HepG2 (cell line): ENCODE results near the gene PTK7. TPM values are rescaled to one million over a fixed set of nuclear protein-coding genes. Genes with fewer than 3 reads are reported as not detected.

Source experiments
- AHR ChIP-seq: IDR thresholded peaks from 2 replicates; pipeline ENCODE4 v1.6.1; 2018; ENCODE audit warnings: missing genetic modification reagents, missing compliant biosample characterization
- DMTF1 ChIP-seq: sonication (generic); formaldehyde crosslinking; IDR thresholded peaks from 2 replicates; pipeline ENCODE4 v1.4.0; 2020; ENCODE audit warnings: mild to moderate bottlenecking, missing genetic modification reagents
- MLXIP ChIP-seq: sonication (generic); formaldehyde crosslinking; IDR thresholded peaks from 2 replicates; pipeline ENCODE4 v1.9.0; 2021; ENCODE audit warnings: missing genetic modification reagents, borderline replicate concordance
- NFKBIZ ChIP-seq: IDR thresholded peaks from 2 replicates; pipeline ENCODE4 v1.6.1; 2018; ENCODE audit warnings: missing genetic modification reagents, missing compliant biosample characterization
- NONO ChIP-seq, 2 experiments: fragments of 450-650 bp in 1 of 2; sonication (generic) in 1 of 2; formaldehyde crosslinking in 1 of 2; IDR thresholded peaks in 1 of 2; conservative IDR thresholded peaks in 1 of 2; 2 replicates each; pipeline versions ENCODE4 v1.6.1 to v1.8.0; 2017 to 2022; ENCODE audit warnings: mild to moderate bottlenecking in 1 of 2, missing genetic modification reagents in 1 of 2, moderate library complexity in 1 of 2
- NR1H2 ChIP-seq: sonication (generic); formaldehyde crosslinking; IDR thresholded peaks from 2 replicates; pipeline ENCODE4 v1.8.1; 2022; ENCODE audit warnings: low read depth, missing genetic modification reagents, borderline replicate concordance
- PHB2 ChIP-seq: fragments of 450-650 bp; IDR thresholded peaks from 2 replicates; pipeline ENCODE4 v1.6.1; 2018; ENCODE audit not compliant: partially characterized antibody
- PRPF4 ChIP-seq: fragments of 200-400 bp; formaldehyde crosslinking; IDR thresholded peaks from 2 replicates; pipeline ENCODE4 v1.6.1; 2016; ENCODE audit warnings: low read length, low read depth; ENCODE audit not compliant: poor library complexity, severe bottlenecking
- RFX5 ChIP-seq: IDR thresholded peaks from 2 replicates; pipeline ENCODE4 v1.6.1; 2011; ENCODE audit warnings: low read depth, low read length, improper control_type of control experiment
- SP2 ChIP-seq: sonication (generic); formaldehyde crosslinking; IDR thresholded peaks from 2 replicates; pipeline ENCODE4 v1.5.1; 2020; ENCODE audit warnings: mild to moderate bottlenecking, missing genetic modification reagents
- THAP8 ChIP-seq: sonication (generic); formaldehyde crosslinking; IDR thresholded peaks from 2 replicates; pipeline ENCODE4 v1.5.1; 2020; ENCODE audit warnings: missing genetic modification reagents, mild to moderate bottlenecking, borderline replicate concordance
- ZBTB10 ChIP-seq: sonication (generic); formaldehyde crosslinking; IDR thresholded peaks from 2 replicates; pipeline ENCODE4 v1.4.0; 2020; ENCODE audit warnings: missing genetic modification reagents, borderline replicate concordance
- ZBTB42 ChIP-seq: sonication (generic); formaldehyde crosslinking; IDR thresholded peaks from 2 replicates; pipeline ENCODE4 v1.5.0; 2020; ENCODE audit warnings: mild to moderate bottlenecking, missing genetic modification reagents
- ZC3H4 ChIP-seq: sonication (generic); formaldehyde crosslinking; IDR thresholded peaks from 2 replicates; pipeline ENCODE4 v1.4.0; 2020; ENCODE audit warnings: missing genetic modification reagents, borderline replicate concordance
- ZNF770 ChIP-seq: sonication (generic); formaldehyde crosslinking; IDR thresholded peaks from 2 replicates; pipeline ENCODE4 v1.5.0; 2020; ENCODE audit warnings: mild to moderate bottlenecking, missing genetic modification reagents
- polyA plus RNA-seq, 8 experiments: library from polyadenylated mRNA; depleted of rRNA in 3 of 8; stranded (reverse) in 7 of 8; unstranded in 1 of 8; fragments of >200 nt; fragmentation: Illumina TruSeq in 4 of 8; extraction: Trizol in 4 of 8; gene quantifications; 2 replicates each; pipeline versions ENCODE4 v1.2.1 to v1.2.3, GENCODE V29; 2011 to 2016; ENCODE audit warnings: low read depth in 4 of 8, missing spikeins in 1 of 8, mixed read lengths in 1 of 8; ENCODE audit not compliant: insufficient read depth in 1 of 8
- total RNA-seq, 5 experiments: library from RNA; depleted of rRNA; stranded (reverse); fragments of >200 nt; fragmentation: Illumina TruSeq; extraction: Trizol; gene quantifications; 2 replicates each; pipeline ENCODE4 v1.2.3, GENCODE V29; 2016; ENCODE audit warnings: low read depth in 1 of 5

The PTK7 gene
- total and polyA plus RNA-seq, 2 of the 13 experiments (the other 11 are each of a cell fraction or from before 2014, with no cell fraction given) = 98.5 to 99.8 TPM

GRCh38 chr6:43172104-43173007, 96.2 kb downstream of the PTK7 start (continued):
- no peak for TF ChIP-seq MLXIP (CRISPR knock-in tag)
- no peak for TF ChIP-seq ZBTB10 (CRISPR knock-in tag)
- 0 out of 2 replicates have a peak, but pooled peaks have one; percentile 77 for TF ChIP-seq AHR (CRISPR knock-in tag)
- TF ChIP-seq NONO (IDR thresholded peaks at IDR 0.05) = no peak
- TF ChIP-seq NONO (CRISPR knock-in tag; conservative IDR thresholded peaks at IDR 0.05) = no peak
- TF ChIP-seq PRPF4 = no peak
- no peak for TF ChIP-seq RFX5
- TF ChIP-seq THAP8 (CRISPR knock-in tag) = no peak
- TF ChIP-seq PHB2 = no peak
- TF ChIP-seq ZNF770 (CRISPR knock-in tag) = peak; percentile 53; the same call in 1 of the 2 replicates
- 0 out of 2 replicates have a peak, but pooled peaks have one; percentile 59 for TF ChIP-seq NR1H2 (CRISPR knock-in tag)
- TF ChIP-seq DMTF1 (CRISPR knock-in tag) = no peak
- no peak for TF ChIP-seq ZBTB42 (CRISPR knock-in tag)
- peak; percentile 30; the same call in 1 of the 2 replicates for TF ChIP-seq SP2
- TF ChIP-seq ZC3H4 (CRISPR knock-in tag) = no peak
- TF ChIP-seq NFKBIZ (CRISPR knock-in tag) = no peak
